AG20443 (cell line): ENCODE results near the gene SLC6A8.
"Not testable (repeated sequence)": the region's sequence is repeated elsewhere in the genome, so short reads cannot be mapped to it uniquely, and the experiment has no call there.

Source experiments
- DNase-seq: peaks from one replicate; pipeline ENCODE4 v3.0.0; 2012; ENCODE audit warnings: low spot score, mixed read lengths

Gene SLC6A8

GRCh38 chrX:153672531-153673427 lies 14.9 kb upstream of the SLC6A8 start:
- DNase-seq: no peak

GRCh38 chrX:153673428-153674218 lies 14.1 kb upstream of the SLC6A8 start, which contains the start of gene PNCK:
PNCK (minus strand) TSS chrX:153673813; CDS start chrX:153673076, 737 bp downstream.
- DNase-seq: no peak

- no peak for DNase-seq
These were observed 13.4 kb upstream of the SLC6A8 start for GRCh38 chrX:153674219-153674851.

GRCh38 chrX:153681175-153681574 lies 6.6 kb upstream of the SLC6A8 start:
- no peak for DNase-seq

GRCh38 chrX:153683486-153683885 lies 4.2 kb upstream of the SLC6A8 start:
- DNase-seq: not testable (repeated sequence)

- DNase-seq: no peak
These were observed 3.1 kb upstream of the SLC6A8 start for GRCh38 chrX:153684467-153685155.

GRCh38 chrX:153685156-153685536 lies 2.6 kb upstream of the SLC6A8 start:
- no peak for DNase-seq

GRCh38 chrX:153685751-153686696 lies 1.7 kb upstream of the SLC6A8 start:
- DNase-seq: no peak

GRCh38 chrX:153686711-153687110 lies 1.0 kb upstream of the SLC6A8 start:
- DNase-seq: no peak

GRCh38 chrX:153688071-153688470 lies 345 bp downstream of the SLC6A8 start:
- DNase-seq: no peak

GRCh38 chrX:153688506-153688905 lies 780 bp downstream of the SLC6A8 start:
- DNase-seq: no peak

GRCh38 chrX:153688911-153689590 lies 1.3 kb downstream of the SLC6A8 start:
- peak; percentile 49 for DNase-seq

- no peak for DNase-seq
These were observed 2.1 kb downstream of the SLC6A8 start for GRCh38 chrX:153689654-153690465.

- DNase-seq: no peak
These were observed 2.7 kb downstream of the SLC6A8 start for GRCh38 chrX:153690466-153690865.

- DNase-seq: not testable (repeated sequence)
These were observed 3.5 kb downstream of the SLC6A8 start for GRCh38 chrX:153691032-153691827.

GRCh38 chrX:153692003-153692402 lies 4.3 kb downstream of the SLC6A8 start:
- no peak for DNase-seq

- no peak for DNase-seq
These were observed 5.0 kb downstream of the SLC6A8 start for GRCh38 chrX:153692611-153693156.
